Central memory CD4-positive, alpha-beta T cell (primary cell): ENCODE results near the gene TRIP6.
"Not testable (repeated sequence)": the region's sequence is repeated elsewhere in the genome, so short reads cannot be mapped to it uniquely, and the experiment has no call there.

ENCODE experiments used
- DNase-seq: peaks from one replicate; pipeline ENCODE4 v3.0.0; 2022

The TRIP6 gene

GRCh38 chr7:100839361-100839760 lies 27.8 kb upstream of the TRIP6 start:
- DNase-seq: no peak

DNA sequence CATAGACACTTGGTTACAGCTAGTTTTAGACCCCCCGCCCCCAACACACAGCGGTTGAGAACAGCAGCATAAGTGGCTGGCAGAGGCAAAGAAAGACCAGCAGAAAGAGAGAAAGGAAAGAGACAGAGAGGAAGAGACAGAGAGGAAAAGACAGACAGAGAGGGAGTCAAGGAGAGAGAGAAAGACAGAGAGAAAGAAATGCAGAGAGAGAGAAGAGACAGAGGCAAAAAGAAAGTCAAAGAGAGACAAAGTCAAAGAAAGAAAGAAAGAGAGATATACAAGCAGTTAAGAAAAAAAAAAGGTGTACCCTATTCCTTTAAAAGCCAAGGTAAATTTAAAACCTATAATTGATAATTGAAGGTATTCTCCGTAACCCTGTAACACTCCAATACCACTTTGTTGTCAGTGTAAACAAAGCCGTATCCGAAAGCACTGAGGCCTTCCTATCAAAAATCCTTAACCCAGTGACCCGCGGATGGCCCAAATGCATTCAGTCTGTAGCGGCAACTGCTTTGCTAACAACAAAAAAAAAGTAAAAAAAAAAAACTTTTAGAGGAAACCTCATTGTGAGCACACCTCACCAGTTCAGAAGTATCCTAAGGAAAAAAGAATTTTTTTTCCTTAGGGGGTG lies 26.6 kb upstream of the TRIP6 start:
- no peak for DNase-seq

DNA sequence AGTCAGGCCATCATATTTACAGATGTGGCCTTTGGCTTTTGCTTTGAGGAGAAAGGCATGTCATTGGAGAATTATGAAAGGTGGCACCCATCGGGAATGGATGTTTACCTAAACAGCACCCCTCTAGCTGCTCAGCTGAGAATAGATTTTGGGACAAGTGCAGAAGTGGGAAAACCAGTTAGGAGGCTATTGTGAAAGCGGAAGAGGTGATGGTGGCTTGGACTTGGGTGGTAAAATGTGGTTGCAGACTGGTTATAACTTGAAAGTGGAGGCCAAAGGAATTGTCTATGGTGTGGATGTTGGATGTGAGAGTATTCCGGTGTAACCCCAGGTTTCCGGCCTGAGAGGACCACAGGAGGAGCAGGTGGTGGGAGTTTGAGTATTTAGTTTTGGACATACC lies 19.8 kb upstream of the TRIP6 start:
- DNase-seq: no peak

GRCh38 chr7:100852048-100852872 lies 14.9 kb upstream of the TRIP6 start, which contains the start of gene SLC12A9:
Gene SLC12A9 (plus strand): TSS chr7:100852713. CDS start chr7:100854198, 1,485 bp downstream.
- peak; percentile 85 for DNase-seq

DNA sequence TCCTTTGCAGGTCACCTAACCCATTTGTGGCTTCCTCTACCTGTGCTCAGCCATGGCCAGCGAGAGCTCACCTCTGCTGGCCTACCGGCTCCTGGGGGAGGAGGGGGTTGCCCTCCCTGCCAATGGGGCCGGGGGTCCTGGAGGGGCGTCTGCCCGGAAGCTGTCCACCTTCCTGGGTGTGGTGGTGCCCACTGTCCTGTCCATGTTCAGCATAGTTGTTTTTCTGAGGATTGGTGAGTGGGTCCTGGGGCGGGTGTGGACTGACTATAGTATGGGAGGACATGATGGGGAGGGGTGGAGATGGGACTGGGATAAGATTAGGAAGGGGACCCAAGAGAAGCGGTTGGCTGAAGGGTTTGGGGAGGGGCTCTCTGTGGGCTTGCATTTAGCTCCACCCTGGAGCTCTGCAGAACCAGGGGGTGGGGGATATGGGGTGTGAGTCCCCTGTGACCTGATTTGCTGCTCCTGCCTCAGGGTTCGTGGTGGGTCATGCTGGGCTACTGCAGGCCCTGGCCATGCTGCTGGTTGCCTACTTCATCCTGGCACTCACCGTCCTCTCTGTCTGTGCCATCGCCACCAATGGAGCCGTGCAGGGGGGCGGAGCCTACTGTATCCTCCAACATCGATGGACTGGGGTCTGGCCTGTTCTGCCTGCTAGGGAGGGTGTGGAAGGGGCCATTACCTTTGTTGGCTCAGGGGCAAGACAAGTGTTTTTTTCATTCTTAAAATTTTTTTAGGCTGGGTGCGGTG lies 12.9 kb upstream of the TRIP6 start:
- DNase-seq: no peak

DNA sequence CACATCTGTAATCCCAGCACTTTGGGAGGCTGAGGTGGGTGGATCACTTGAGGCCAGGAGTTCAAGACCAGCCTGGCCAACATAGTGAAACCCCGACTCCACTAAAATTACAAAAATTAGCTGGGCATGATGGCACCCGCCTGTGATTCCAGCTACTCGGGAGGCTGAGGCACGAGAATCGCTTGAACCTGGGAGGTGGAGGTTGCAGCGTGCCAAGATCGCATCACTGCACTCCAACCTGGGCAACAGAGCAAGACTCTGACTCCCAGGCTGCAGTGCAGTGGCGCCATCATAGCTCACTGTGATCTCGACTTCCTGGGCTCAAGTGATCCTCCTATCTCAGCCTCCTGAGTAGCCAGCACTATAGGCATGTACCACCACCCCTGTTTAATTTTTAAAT lies 12.3 kb upstream of the TRIP6 start:
- not testable (repeated sequence) for DNase-seq

DNA sequence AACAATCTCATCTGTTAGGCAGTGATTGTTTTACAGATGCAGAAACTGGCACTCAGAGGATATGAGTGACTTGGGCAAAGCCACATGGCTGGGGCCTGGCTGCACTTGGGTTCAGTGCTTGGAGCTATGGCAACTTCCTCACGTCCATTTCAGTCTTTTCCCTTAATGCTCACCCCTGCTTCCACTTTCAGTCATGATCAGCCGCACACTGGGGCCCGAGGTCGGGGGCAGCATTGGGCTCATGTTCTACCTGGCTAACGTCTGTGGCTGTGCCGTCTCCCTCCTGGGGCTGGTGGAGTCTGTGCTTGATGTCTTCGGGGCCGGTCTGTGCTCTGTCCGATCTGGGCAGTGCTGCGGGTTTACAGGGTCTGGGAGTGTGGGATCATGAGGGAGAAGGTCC lies 11.7 kb upstream of the TRIP6 start:
- DNase-seq: no peak

DNA sequence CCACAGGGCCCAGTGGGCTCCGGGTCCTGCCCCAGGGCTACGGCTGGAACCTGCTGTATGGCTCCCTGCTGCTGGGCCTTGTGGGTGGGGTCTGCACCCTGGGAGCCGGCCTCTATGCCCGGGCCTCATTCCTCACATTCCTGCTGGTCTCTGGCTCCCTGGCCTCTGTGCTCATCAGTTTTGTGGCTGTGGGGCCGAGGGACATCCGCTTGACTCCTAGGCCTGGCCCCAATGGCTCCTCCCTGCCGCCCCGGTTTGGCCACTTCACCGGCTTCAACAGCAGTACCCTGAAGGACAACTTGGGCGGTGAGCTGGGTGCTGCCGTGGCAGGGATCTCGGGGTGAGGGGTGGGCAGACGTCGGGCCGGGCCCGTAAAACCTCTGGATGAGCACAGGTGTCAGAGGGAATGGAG lies 10.3 kb upstream of the TRIP6 start:
- DNase-seq: no peak

DNA sequence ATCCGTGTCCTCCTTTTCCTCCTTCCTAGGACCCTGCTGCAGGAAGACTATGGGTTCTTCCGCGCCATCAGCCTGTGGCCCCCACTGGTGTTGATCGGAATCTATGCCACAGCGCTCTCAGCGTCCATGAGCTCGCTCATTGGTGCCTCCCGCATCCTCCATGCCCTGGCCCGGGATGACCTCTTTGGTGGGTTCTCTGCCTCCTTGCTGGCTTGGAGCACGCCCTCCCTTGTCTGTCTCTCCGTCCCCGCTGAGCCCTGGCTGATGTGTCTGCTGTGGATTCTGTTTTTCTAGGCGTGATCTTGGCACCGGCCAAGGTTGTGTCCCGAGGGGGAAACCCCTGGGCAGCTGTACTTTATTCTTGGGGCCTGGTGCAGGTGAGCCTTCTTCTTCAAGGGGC lies 7.3 kb upstream of the TRIP6 start:
- DNase-seq: no peak

DNA sequence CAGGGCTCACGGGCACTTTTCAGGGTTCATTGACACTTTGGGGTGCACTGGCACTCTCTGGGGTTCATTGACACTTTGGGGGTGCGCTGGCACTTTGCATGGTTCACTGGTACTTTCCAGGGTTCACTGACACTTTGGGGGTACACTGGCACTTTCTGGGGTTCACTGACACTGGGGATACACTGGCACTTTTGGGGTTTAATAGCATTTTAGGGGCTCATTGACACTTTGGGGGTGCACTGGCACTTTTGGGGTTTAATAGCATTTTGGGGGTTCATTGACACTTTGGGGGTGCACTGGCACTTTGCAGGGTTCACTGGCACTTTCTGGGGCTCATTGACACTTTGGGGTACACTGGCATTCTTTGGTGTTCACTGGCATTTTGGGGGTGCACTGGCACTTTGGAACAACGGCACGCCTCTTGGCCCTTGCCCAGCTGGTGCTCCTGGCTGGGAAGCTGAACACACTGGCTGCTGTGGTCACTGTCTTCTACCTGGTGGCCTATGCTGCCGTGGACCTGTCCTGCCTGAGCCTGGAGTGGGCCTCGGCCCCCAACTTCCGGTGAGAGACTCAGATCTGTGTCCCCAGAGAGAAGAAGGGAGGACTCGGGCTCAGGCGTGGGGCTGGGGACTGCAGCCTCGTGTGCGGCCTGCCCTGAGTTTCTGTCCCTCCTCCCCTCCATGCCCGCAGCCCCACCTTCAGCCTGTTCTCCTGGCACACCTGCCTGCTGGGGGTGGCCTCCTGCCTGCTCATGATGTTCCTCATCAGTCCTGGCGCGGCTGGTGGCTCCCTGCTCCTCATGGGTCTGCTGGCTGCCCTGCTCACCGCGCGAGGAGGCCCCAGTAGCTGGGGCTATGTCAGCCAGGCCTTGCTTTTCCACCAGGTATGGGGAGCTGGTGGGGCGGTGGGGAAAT lies 6.2 kb upstream of the TRIP6 start:
- DNase-seq: no peak

GRCh38 chr7:100861616-100861985 lies 5.6 kb upstream of the TRIP6 start:
- DNase-seq: no peak

DNA sequence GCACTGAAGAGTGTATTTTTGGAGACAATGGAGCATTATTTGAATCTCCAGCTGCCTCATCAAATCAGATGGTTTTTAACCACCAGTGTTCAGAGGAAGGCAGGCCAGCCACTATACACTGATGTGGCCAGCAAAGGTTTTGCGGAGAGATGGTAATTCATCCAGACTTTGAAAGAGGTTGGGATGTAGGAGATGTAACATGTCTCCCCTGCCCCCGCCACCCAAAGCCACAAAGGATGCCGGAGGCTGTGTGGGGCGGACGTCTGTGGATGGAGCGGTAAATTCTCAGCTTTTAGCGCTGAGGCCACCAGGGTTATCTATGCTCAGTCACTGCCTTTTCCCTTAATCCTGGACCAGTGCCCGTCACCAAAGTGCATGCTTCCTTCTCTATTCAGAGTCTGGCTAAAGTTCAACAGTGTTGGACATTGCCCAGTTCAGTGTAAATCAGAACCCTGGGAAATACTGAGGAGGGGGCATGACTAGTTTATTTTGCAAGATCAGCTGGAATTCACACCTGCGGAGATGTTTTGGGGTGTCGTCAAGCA lies 3.7 kb upstream of the TRIP6 start:
- no peak for DNase-seq

DNA sequence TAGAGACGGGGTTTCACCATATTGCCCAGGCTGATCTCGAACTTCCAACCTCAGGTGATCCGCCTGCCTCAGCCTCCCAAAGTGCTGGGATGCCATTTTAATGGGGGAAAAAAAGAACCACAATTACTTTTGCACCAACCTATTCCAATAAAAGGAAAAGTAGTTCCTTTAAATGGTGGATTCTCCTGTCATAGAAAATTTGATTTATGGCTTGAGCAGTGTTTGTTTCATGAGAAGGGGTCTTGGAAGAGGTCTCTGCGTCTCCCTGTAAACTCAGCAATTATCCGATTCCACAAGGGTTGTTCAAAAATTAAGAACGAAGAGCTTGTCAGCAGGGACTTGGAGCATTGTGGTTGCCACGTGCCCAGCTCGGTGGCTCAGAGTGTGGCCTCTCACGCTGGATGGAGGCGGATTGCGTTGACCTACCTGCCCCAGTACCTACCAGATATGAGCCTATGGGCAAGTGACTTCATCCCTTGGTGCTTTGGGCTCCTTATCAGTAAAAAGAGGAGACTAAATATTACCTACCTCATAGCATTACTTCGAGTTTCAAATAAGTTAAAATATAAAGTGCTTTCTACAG lies 2.8 kb upstream of the TRIP6 start:
- no peak for DNase-seq

- DNase-seq: no peak
Observed at GRCh38 chr7:100865372-100865911, 1.7 kb upstream of the TRIP6 start.

DNA sequence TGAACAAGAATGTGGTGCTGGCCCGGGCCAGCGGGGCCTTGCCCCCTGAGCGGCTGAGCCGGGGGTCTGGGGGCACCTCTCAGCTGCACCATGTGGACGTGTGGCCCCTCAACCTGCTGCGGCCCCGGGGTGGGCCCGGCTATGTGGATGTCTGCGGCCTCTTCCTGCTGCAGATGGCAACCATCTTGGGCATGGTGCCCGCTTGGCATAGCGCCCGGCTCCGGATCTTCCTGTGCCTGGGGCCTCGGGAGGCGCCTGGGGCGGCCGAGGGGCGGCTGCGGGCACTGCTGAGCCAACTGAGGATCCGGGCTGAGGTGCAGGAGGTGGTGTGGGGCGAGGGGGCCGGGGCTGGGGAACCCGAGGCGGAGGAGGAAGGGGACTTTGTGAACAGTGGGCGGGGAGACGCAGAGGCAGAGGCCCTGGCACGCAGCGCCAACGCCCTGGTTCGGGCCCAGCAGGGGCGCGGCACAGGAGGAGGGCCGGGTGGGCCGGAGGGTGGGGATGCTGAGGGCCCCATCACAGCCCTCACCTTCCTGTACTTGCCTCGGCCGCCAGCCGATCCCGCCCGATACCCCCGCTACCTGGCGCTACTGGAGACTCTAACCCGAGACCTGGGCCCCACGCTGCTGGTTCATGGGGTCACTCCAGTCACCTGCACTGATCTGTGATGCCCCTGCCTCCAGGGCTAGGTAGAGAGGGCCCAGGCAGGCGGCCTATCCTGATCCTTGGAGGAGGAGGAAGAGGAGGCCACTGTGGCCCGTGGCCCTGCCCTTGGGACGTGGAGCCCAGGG lies 1.1 kb upstream of the TRIP6 start:
- no peak for DNase-seq

GRCh38 chr7:100866729-100867039 lies 503 bp upstream of the TRIP6 start:
- no peak for DNase-seq

GRCh38 chr7:100867776-100868485 lies 744 bp downstream of the TRIP6 start:
- no peak for DNase-seq

GRCh38 chr7:100873599-100874299 lies 6.6 kb downstream of the TRIP6 start:
- no peak for DNase-seq

DNA sequence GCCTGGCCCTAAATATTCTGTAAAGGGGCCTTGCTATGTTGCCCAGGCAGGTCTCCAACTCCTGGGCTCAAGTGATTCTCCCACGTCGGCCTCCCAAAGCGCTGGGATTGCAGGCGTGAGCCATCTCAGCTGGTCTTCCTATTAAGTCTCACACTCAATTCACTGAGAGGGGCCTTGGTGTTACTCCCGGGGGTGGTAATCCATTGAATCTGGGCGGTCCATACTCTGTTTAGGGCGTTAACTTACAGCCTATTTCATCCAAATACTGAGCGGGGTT lies 7.1 kb downstream of the TRIP6 start:
- no peak for DNase-seq
